Left ventricle myocardium inferior (tissue), 1 donor: Measurements from ENCODE around the gene ACBD7. TPM values are rescaled to one million over a fixed set of nuclear protein-coding genes. Genes with fewer than 3 reads are reported as not detected.

Experiments used
- DNase-seq: peaks from one replicate; pipeline ENCODE4 v3.0.0-alpha.2; 2020
- H3K27ac ChIP-seq: fragments of 200-600 bp; replicated peaks from 2 replicates; pipeline ENCODE4 v1.8.0; 2021
- H3K27me3 ChIP-seq: fragments of 200-600 bp; 2 replicates; pipeline ENCODE4 v1.8.0; 2021; ENCODE audit warnings: low read depth
- H3K36me3 ChIP-seq: fragments of 200-600 bp; 2 replicates; pipeline ENCODE4 v1.8.0; 2021
- H3K4me1 ChIP-seq: fragments of 200-600 bp; 2 replicates; pipeline ENCODE4 v1.8.0; 2021
- H3K4me3 ChIP-seq: fragments of 200-600 bp; 2 replicates; pipeline ENCODE4 v1.8.0; 2021; ENCODE audit warnings: mild to moderate bottlenecking, moderate library complexity
- H3K9me3 ChIP-seq: fragments of 200-600 bp; replicated peaks from 2 replicates; pipeline ENCODE4 v1.8.0; 2021
- CTCF ChIP-seq: fragments of 200-600 bp; IDR thresholded peaks from 2 replicates; pipeline ENCODE4 v1.8.0; 2021; ENCODE audit warnings: antibody characterized with exemption, mild to moderate bottlenecking, borderline replicate concordance
- intact Hi-C: fragments of 100-400 bp; cut with micrococcal nuclease; formaldehyde crosslinking; loops from one replicate; pipeline ENCODE4 v1.11.0; 2022
- total RNA-seq: library from RNA; stranded (reverse); fragmentation: NEBNext Ultra II Directional; extraction: Animal tissue kit (Norgen Biotek cat#: 25700); gene quantifications from one replicate; pipeline ENCODE4 v1.2.1, GENCODE V29; 2021
- donor health status: DM: no; HTN: yes; CAD: no; lungs with severe emphysema.

The ACBD7 gene
- total RNA-seq, 1 donor from 2014 or later: not detected

DNA sequence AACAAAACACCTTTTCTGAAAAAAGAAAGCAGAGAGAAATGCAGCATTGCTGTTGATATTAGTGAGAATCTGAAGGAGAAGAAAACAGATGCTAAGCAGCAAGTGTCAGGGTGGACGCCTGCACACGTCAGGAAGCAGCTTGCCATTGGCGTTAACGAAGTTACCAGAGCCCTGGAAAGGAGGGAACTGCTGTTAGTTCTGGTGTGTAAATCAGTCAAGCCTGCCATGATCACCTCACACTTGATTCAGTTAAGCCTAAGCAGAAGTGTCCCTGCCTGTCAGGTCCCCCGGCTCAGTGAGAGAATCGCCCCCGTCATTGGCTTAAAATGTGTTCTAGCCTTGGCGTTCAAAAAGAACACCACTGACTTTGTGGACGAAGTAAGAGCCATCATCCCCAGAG, 14.9 kb upstream of the ACBD7 start:
- H3K9me3 ChIP-seq: no peaks in the 10 kb centered on the region
- H3K27ac ChIP-seq: no peak overlapping the region
- no peak for TF ChIP-seq CTCF
- peaks cover 57% of the 10 kb centered on the region for H3K36me3 ChIP-seq
- peaks cover 17% of the 10 kb centered on the region for H3K4me1 ChIP-seq
- no peak overlapping the region for H3K4me3 ChIP-seq
- DNase-seq: no peak
- intact Hi-C loops: no loop called here
- no peaks in the 10 kb centered on the region for H3K27me3 ChIP-seq

DNA sequence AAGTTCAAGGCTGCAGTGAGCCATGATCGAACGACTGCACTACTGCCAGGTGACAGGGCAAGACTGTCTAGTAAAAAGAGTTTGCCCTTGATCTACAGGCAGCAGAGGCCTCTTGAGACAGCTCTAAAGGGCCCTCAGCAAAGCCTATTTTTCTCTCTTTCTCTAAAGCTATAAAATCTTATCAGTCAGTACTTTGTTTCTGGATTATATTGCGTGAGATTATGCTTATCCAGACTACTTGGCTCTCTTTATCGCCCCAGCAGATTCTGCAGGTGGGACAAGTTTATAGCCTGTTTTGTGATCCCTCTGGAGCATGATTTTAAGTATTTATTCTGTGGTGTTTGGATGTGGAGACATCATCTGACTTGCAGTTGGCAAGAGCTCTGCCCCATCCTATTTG, 11.3 kb upstream of the ACBD7 start:
- intact Hi-C loops: loop anchor here (10.0 kb wide), 1 partner anchor 125 kb away; no protein-coding TSS in a partner anchor
- TF ChIP-seq CTCF: no peak
- no peak for DNase-seq
- H3K4me3 ChIP-seq: no peak overlapping the region
- peaks cover 36% of the 10 kb centered on the region for H3K4me1 ChIP-seq
- no peaks in the 10 kb centered on the region for H3K9me3 ChIP-seq
- peaks cover 26% of the 10 kb centered on the region for H3K36me3 ChIP-seq
- H3K27ac ChIP-seq: no peak overlapping the region
- H3K27me3 ChIP-seq: no peaks in the 10 kb centered on the region

DNA sequence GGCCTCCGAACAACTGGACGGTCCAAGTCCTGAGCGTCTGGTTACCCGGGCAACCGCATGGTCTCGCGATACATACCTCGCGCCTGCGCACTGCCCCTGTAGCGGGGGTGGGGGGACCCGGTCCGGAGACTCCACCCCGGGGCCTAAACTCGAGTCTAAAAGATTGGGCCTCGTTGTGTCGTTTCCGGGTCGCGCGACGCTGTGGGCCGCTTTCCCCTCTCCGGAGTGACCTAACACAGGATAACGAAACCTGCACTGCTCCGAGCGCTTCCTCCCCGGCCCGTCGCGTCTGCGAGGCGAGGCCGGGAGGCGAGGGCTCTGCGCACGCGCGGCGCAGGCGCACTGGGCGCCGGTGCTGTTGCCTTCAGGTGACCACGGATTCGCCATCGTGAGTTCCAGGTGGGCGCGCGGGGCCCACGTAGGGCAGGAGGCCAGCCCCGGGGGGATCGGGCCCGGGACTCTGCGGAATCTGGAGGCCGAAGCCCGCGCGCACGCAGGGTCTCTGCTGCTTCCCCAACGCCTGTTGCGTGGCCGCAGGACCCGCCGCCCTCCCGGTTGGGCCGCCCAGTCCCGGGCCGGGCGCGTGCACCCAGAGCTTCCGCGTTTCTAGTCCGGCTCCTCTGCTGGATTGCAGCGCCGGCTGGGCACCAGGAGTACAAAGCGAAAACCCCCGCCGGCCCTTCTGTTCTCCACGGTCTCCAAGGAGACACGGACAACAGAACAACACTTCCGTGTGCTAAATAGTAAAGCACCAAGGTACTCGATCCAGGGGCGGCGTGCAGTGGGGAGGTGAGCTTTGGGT, 8.6 kb upstream of the ACBD7 start, which contains the start of gene RPP38:
TSS of gene RPP38 (plus strand) at position 345 of the 802 bp plus-strand sequence. CDS start 5,960 bp downstream, outside the sequence.
- peak within 1 kb of the TSS; percentile 88 for H3K4me3 ChIP-seq
- peak; percentile 95 for DNase-seq
- H3K9me3 ChIP-seq: no peaks in the 10 kb centered on the region
- peaks cover under 1% of the 10 kb centered on the region for H3K36me3 ChIP-seq
- no peak for TF ChIP-seq CTCF
- intact Hi-C loops: loop anchor here (10.0 kb wide), 1 partner anchor 122 kb away; no protein-coding TSS in a partner anchor
- H3K4me1 ChIP-seq: peaks cover 36% of the 10 kb centered on the region
- peak within 1 kb of the TSS; percentile 97 for H3K27ac ChIP-seq
- H3K27me3 ChIP-seq: peaks cover 2% of the 10 kb centered on the region

DNA sequence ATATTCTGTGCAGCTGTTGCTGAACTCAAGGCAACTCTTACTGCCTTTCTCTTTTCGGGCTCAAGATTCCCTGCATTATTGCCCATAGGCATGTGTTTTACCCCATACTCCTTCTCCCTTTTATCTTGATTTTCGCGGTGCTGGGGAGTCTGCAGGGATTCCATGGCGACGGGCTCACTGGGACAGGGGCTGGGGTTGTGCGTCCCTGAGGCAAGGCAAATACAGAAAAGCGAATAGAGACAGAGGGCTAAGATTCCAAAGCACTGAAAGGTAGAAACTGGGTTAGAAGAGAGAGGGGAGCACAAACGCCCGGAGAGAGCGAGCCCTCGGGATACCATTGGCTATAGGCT, 8.1 kb upstream of the ACBD7 start:
- H3K36me3 ChIP-seq: no peaks in the 10 kb centered on the region
- no peaks in the 10 kb centered on the region for H3K9me3 ChIP-seq
- peaks cover 36% of the 10 kb centered on the region for H3K4me1 ChIP-seq
- H3K4me3 ChIP-seq: peak overlapping the region; percentile 88
- peaks cover 5% of the 10 kb centered on the region for H3K27me3 ChIP-seq
- H3K27ac ChIP-seq: peak overlapping the region; percentile 97
- intact Hi-C loops: loop anchor here (10.0 kb wide), 1 partner anchor 122 kb away; no protein-coding TSS in a partner anchor
- TF ChIP-seq CTCF: no peak
- DNase-seq: no peak

DNA sequence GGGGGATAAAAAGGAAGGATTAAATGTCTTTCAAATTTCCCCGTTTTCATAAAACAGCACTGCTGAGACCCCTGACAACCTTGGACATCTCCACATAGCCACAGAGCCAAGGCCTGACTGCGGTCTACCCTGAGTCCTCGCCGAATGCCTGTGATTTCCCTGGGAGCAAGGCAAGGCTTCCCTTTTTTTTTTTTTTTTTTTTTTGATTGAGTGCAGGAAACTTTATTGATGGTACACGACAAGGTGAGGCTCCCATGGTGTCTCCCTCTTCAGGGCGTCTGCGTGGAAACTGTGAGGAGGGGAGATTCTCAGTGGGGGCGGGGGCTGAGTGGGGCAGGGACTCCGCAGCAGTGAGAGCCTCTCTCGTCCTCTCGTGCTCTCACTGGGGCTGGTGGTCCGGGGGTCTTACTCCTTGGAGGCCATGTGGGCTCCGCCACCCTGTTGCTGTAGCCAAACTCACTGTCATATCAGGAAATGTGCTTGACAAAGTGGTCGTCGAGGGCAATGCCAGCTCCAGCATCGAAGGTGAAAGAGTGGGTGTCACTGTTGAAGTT, 4.4 kb upstream of the ACBD7 start:
- intact Hi-C loops: loop anchor here (10.0 kb wide), 1 partner anchor 118 kb away; no protein-coding TSS in a partner anchor
- no peak for DNase-seq
- peaks cover 5% of the 10 kb centered on the region for H3K27me3 ChIP-seq
- no peaks in the 10 kb centered on the region for H3K36me3 ChIP-seq
- H3K9me3 ChIP-seq: no peaks in the 10 kb centered on the region
- H3K4me1 ChIP-seq: peaks cover 29% of the 10 kb centered on the region
- TF ChIP-seq CTCF: no peak
- no peak overlapping the region for H3K27ac ChIP-seq
- no peak overlapping the region for H3K4me3 ChIP-seq
